Neuron (in vitro differentiated cells): ENCODE results near the gene PKP1.

ENCODE experiments used
- H2AFZ ChIP-seq: one replicate; pipeline ENCODE4 v1.6.1; 2013; ENCODE audit warnings: low read depth, mild to moderate bottlenecking, inconsistent platforms, low read length, moderate library complexity
- H3K27me3 ChIP-seq: one replicate; pipeline ENCODE4 v1.6.1; 2013; ENCODE audit warnings: low read length; ENCODE audit not compliant: insufficient read depth
- H3K36me3 ChIP-seq: one replicate; pipeline ENCODE4 v1.6.1; 2013; ENCODE audit warnings: low read length; ENCODE audit not compliant: insufficient read depth
- H3K4me1 ChIP-seq: one replicate; pipeline ENCODE4 v1.6.1; 2013; ENCODE audit warnings: low read length; ENCODE audit not compliant: insufficient read depth
- H3K4me3 ChIP-seq: 2 replicates; pipeline ENCODE4 v1.5.1; 2013; ENCODE audit warnings: mild to moderate bottlenecking, low read length, moderate library complexity
- H3K9me3 ChIP-seq: one replicate; pipeline ENCODE4 v1.6.1; 2013; ENCODE audit warnings: low read length

The PKP1 gene

DNA sequence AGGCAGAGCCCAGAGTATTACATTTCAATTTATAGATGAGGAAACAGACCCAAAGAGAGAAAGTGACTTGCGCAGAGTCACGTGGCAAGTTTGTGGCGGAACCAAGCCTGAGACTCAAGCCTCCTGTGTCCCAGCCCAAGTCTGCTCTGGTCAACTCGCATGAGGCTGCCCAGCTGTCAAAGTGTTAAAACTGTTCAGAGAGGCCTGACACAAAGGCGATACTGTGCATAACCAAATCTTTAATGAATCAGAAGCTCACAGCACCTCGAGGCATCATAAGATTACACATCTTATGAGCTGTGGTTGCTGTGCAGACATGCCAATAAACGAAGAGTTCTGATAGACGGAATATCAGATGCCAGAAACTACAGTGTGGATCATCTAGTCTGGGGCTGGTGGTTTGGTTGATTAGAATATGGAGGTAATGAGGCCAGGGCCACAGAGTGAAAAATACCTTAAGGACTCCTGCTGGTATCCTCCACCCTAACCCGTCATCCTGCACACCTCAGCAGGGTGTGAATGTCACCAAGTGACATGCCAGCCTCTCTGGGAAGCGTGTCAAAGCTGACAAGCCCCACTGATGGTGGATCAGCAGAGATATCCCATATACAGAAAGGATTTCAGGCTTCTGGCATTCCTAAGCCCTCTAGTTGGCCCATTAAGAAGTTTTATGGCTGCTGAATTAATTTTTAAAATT, 52.0 kb downstream of the PKP1 start:
- Histone ChIP-seq H3K4me3 (no peak overlapping the region), H3K36me3 (no peaks in the 10 kb centered on the region), H3K4me1 (no peaks in the 10 kb centered on the region), H3K27me3 (peaks cover 1% of the 10 kb centered on the region), H2AFZ (no peak overlapping the region), H3K9me3 (no peaks in the 10 kb centered on the region)

DNA sequence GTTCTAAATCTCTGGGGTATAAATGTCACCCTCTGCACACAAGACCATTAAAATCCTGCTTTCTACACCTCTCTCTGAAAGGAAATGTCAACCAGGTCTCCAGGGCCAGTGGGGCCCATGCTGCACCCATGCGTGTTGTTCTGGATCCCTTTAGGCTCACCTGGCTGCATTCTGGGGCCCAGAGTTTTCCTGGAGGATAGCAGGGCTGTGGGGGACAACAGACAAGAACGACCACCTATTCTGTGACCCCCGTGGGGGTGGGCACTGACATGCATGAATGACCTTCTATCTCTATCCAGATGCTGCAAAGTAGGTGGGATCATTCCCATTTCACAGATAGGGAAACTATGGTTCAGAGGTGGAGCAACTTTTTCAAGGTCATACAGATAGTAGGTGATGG, 52.6 kb downstream of the PKP1 start:
- Histone ChIP-seq H3K9me3 (no peaks in the 10 kb centered on the region), H3K36me3 (no peaks in the 10 kb centered on the region), H3K4me3 (no peak overlapping the region), H3K4me1 (no peaks in the 10 kb centered on the region), H2AFZ (no peak overlapping the region), H3K27me3 (no peaks in the 10 kb centered on the region)

DNA sequence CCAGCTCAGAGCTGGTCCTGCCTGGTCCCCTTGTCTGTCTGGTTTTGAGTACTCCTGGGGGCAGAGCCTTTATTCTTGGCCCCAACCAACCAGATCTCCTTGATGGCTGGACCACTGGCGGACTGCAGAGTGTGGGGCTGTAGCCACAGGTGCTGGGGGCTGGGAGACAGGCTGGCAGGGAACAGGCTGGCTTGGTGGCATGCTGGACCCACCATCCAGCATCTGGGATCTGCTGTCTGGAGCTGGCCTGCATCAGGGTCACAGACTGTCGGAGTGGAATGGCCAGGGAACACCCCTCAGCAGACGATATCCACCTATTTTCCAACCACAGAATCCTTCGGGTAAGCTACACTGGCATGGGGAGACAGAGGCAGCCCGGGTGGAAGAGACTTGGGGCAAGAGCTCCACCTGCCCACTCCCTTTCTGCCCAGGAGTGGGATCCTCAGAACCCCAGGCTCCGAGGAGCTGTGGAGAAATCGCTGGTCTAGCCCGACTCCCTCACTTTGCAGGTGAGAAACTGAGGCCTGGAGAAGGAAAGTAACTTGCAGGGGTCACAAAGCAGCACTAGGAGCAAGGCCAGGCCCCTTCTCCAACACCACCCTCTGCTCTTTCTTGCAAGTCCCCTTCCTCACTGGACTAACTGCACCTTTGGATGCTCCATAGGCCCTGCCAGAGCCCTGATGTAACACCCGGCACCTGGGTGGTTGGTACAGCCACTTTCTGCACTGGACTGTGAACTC, 53.6 kb downstream of the PKP1 start:
- Histone ChIP-seq H3K36me3 (no peaks in the 10 kb centered on the region), H3K4me3 (no peak overlapping the region), H3K27me3 (no peaks in the 10 kb centered on the region), H3K4me1 (no peaks in the 10 kb centered on the region), H2AFZ (no peak overlapping the region), H3K9me3 (no peaks in the 10 kb centered on the region)

DNA sequence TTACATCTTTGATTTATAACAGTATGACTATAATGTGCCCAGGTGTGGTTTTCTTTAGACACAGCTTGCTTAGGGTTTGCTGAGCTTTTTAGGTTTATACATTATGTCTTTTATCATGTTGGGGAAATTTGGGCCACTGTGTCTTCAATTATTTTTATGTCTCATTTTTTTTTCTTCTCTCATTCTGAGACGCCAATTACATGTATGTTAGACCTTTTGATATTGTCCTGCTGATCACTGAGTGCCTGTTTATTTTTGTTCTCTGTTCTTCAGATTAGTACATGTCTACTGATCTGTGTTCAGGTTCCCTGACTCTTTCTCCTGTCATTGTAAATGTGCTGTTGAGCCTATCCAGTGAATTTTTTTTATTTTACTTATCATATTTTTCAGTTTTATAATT, 58.1 kb downstream of the PKP1 start:
- peaks cover 3% of the 10 kb centered on the region for H3K27me3 ChIP-seq
- no peak overlapping the region for H2AFZ ChIP-seq
- no peaks in the 10 kb centered on the region for H3K4me1 ChIP-seq
- H3K36me3 ChIP-seq = no peaks in the 10 kb centered on the region
- H3K4me3 ChIP-seq = no peak overlapping the region
- H3K9me3 ChIP-seq = no peaks in the 10 kb centered on the region

DNA sequence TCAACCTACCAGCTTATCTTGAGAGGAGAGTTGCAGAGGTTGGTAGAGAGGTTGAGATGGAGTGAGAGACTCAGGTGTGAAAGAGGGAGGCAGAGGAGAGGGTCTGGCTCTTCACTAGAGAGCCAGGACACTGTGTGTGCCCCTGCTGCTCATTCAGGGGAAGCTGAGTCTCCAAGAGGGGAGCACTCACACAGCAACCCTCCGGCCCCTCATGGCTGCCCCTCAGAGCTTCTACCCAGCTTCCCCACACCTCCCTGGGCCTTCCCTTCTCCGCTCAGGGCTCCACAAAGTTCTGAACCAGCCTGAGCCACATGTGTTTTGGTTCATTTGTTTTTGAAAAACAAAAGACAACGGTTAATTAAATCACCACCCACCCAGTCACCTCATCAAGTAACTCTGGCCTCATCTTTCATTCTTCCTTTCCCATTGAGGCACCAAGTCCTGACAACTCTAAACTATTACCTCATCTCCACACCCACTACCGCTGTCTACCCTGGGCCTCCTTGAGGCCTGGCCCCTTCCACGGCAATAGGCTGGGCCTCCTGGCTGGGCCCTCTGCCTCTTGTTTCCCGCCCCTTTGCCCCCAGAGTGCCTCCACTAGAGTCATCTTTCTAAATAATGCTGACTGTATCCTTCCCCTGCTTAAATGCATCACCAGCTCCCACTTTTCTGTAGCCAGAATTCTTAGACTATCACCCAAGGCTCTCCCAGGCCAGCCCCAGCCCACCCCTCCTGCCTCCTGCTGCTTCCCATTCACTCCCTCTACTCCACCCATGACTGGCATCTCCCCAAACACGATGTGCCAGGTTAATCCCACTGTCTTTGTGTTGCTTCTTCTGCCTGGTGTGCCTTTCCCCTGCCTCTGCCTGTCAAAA, 61.1 kb downstream of the PKP1 start:
- H2AFZ ChIP-seq = no peak overlapping the region

DNA sequence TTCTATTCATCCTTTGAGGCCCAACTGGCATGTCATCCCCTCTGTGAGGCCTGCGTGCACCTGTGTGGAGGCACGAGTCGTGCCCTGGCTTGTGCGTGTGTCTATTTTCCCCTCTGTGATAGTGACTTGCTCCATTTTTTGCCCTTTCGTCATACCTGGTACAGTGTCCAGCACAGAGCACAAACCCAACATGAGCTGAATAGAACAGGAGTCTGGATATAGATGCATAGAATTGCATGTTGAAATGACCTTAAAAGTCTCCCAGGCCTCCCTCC, 61.7 kb downstream of the PKP1 start:
- H3K27me3 ChIP-seq = peaks cover 3% of the 10 kb centered on the region
- H3K4me3 ChIP-seq = no peak overlapping the region
- H3K36me3 ChIP-seq = no peaks in the 10 kb centered on the region
- no peak overlapping the region for H2AFZ ChIP-seq
- no peaks in the 10 kb centered on the region for H3K9me3 ChIP-seq
- H3K4me1 ChIP-seq = no peaks in the 10 kb centered on the region

More for the DNA sequence above, 61.1 kb downstream of the PKP1 start:
- no peaks in the 10 kb centered on the region for H3K9me3 ChIP-seq
- no peaks in the 10 kb centered on the region for H3K36me3 ChIP-seq
- no peaks in the 10 kb centered on the region for H3K4me1 ChIP-seq
- no peak overlapping the region for H3K4me3 ChIP-seq
- peaks cover 3% of the 10 kb centered on the region for H3K27me3 ChIP-seq

DNA sequence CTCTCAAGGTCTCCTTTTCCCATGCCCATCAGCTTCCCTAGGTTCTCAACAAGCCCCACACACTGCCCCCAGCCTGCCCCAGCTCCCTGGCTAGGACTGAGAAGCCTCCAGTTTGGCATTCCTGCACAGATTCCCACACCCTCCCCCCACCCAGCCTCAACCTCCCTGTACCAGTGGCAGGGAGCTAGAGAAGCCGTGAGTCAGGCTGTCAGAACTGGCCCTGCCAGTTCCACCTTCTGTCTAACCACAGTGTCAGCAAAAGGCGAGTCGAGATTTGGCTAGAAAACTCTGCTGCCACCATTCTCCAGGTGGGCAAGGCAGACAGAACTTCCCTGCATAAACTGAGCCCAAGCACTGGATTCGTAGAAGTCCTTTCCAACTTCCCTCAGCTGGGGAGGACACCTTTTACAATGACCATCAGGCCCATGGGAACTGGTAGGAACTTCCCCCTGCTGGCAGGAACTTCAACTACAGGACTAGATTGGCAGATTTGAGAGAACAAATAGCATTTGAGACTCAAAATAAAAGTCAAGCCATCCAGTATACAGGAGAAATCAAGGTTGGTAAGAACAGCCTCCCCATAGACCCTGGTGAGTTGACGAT, 63.1 kb downstream of the PKP1 start:
- Histone ChIP-seq H3K36me3 (no peaks in the 10 kb centered on the region), H3K27me3 (peaks cover 3% of the 10 kb centered on the region), H3K4me3 (no peak overlapping the region), H3K4me1 (no peaks in the 10 kb centered on the region), H3K9me3 (no peaks in the 10 kb centered on the region), H2AFZ (no peak overlapping the region)

DNA sequence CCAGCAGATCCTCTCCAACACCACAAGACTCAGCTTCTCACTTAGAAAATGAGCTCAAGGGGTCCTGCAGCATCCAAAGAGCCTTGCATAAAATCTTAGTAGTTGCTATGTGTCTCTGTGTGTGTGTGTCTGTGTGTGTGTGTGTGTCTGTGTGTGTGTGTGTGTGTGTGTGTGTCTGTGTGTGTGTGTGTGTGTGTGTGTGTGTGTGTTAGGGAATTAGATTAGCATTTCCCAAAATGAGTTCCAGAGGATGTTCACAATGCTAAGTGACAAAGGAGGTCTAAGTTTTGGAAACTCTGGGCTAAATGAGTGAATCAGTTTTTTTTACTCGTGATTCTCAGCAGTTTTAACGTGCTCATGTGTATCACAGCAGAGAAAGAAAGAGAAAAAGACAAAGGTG, 63.7 kb downstream of the PKP1 start:
- no peak overlapping the region for H3K4me3 ChIP-seq

DNA sequence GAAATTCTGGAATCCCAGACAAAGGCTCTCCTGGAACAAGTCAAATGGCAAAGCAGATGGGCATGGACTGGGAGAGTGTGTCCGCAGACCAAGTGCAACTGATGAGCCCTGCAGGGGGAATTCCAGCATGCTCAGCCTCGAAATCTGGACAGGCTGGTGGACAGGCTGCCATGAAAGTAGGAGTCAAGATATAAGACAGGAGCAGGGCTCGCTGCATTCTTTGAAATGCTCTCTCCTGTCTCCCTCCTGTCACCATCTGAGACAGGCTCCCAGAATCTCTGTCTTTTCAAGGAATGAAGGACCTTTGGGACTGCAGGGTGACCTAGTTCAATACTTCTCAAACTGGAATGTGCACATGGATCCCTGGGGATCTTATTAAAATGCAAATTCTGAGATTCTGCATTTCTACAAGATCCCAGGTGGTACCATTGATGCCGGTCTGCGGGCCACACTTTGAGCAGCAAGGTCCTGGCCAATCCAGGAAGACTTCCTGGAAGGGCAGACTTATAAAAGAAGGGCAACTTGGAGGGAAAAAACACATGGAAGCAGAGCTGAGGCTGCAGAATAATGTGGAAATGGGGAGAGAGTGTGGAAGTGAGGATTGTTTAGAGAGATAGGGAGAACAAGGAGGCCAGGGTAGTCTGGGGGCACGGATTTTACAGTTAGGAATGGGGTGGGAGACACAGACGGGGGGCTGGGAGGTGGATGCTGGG, 64.3 kb downstream of the PKP1 start:
- no peak overlapping the region for H2AFZ ChIP-seq
- H3K27me3 ChIP-seq = peaks cover 3% of the 10 kb centered on the region
- no peak overlapping the region for H3K4me3 ChIP-seq
- H3K9me3 ChIP-seq = no peaks in the 10 kb centered on the region
- H3K4me1 ChIP-seq = no peaks in the 10 kb centered on the region
- no peaks in the 10 kb centered on the region for H3K36me3 ChIP-seq

More for the DNA sequence above, 63.7 kb downstream of the PKP1 start:
- Histone ChIP-seq H3K27me3 (peaks cover 3% of the 10 kb centered on the region), H3K9me3 (no peaks in the 10 kb centered on the region), H3K36me3 (no peaks in the 10 kb centered on the region), H2AFZ (no peak overlapping the region), H3K4me1 (no peaks in the 10 kb centered on the region)

DNA sequence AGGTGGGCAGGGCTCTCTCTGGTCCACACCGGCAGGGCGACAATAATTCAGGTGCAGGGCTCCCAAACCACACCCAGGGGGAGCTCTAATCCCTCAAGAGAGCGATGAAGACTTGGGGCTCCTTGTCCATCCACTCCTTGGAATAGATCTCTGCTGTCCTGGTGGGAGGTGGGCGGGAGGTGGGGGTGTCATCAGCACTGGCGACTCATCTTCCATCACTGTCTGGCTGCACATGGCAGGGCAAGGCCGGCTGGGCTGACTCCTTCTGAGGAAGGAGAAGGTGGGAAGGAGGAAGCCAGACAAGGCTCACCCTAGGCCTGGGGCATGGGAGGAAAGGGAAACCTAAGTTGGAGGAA, 64.9 kb downstream of the PKP1 start:
- H3K4me1 ChIP-seq = no peaks in the 10 kb centered on the region
- H2AFZ ChIP-seq = no peak overlapping the region
- peaks cover 3% of the 10 kb centered on the region for H3K27me3 ChIP-seq
- H3K4me3 ChIP-seq = no peak overlapping the region
- no peaks in the 10 kb centered on the region for H3K9me3 ChIP-seq
- no peaks in the 10 kb centered on the region for H3K36me3 ChIP-seq

DNA sequence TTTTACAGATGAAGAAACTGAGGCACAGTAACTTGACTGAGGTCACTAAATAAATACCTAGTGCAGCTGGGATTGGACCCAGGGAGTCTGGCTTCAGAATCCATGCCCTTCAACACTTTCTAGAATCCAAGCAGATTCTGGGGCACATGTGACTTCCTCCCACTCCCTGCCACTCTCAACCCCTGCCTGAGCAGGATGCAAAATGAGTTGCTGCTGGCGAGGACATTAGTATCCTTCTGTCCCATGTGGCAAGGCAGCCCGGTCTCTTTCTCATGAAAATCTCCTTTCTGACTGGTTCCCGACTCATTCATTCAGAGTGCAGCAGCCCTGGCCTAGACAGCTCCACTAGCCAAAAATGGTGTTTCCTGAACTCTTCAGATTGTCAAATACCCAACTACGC, 65.8 kb downstream of the PKP1 start:
- no peak overlapping the region for H2AFZ ChIP-seq
- H3K36me3 ChIP-seq = no peaks in the 10 kb centered on the region
- H3K27me3 ChIP-seq = peaks cover 3% of the 10 kb centered on the region
- H3K4me3 ChIP-seq = no peak overlapping the region
- H3K4me1 ChIP-seq = no peaks in the 10 kb centered on the region
- no peaks in the 10 kb centered on the region for H3K9me3 ChIP-seq

DNA sequence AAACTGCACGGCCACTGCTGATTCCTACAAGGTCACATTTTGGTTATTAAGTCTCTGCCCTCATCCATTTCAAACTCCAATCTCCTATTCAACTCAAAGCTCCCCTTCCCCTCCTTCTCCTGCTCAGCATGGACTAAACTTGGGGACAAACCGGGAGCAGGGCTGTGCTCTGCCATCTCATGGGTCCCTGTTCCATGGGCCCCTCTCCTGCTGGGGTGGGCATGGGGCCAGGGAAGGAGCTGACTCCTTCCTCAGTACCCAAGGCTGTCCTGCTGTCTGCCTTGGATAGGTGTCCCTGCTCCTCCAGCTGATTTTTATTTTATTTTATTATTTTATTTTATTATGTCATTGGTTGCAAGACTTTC, 67.0 kb downstream of the PKP1 start:
- H3K4me1 ChIP-seq = no peaks in the 10 kb centered on the region
- H3K36me3 ChIP-seq = no peaks in the 10 kb centered on the region
- H2AFZ ChIP-seq = no peak overlapping the region
- no peaks in the 10 kb centered on the region for H3K9me3 ChIP-seq
- no peak overlapping the region for H3K4me3 ChIP-seq
- no peaks in the 10 kb centered on the region for H3K27me3 ChIP-seq

DNA sequence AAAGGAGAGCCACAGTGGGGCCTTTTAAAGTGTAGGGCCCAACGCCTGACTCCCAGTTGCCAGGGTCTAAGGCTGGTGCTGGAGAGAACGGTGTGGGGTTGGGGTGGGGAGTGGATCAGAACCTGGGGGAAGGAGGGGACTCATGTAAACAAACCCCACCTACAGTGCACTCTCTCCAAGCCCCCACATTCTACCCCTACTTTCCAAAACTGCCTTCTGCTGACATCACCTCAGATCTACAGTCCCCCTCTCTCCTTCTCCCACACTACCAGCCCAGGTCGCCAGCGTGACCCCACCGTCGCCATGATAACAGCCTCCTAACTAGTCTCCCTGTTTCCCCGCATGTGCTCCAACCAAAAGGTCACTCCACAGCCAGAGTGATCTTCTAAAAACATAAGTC, 67.6 kb downstream of the PKP1 start:
- H3K36me3 ChIP-seq = no peaks in the 10 kb centered on the region

More for the DNA sequence above, 67.6 kb downstream of the PKP1 start:
- no peaks in the 10 kb centered on the region for H3K4me1 ChIP-seq
- no peaks in the 10 kb centered on the region for H3K27me3 ChIP-seq
- H3K9me3 ChIP-seq = no peaks in the 10 kb centered on the region
- H2AFZ ChIP-seq = no peak overlapping the region
- H3K4me3 ChIP-seq = no peak overlapping the region
